H1 (cell line): Measurements from ENCODE around the gene TP63. TPM values are rescaled to one million over a fixed set of nuclear protein-coding genes. Genes with fewer than 3 reads are reported as not detected.

Experiments
- CTCF ChIA-PET: fragments of 300-600 bp; sonication (Branson Sonifier 250); formaldehyde crosslinking; loops from one replicate; lab custom pipeline; 2021; ENCODE audit not compliant: partially characterized antibody; lab: Charles Lee
- POLR2A ChIA-PET: fragments of 300-600 bp; sonication (Branson Sonifier 250); formaldehyde crosslinking; loops from one replicate; lab custom pipeline; 2021; ENCODE audit warnings: inconsistent platforms; ENCODE audit not compliant: partially characterized antibody; lab: Charles Lee
- DNase-seq, 2 experiments: peaks; one replicate each; pipeline versions ENCODE4 v3.0.0 to v3.0.0-alpha.2; 2010 to 2022; ENCODE audit warnings: low spot score in 2 of 2, low read depth in 1 of 2, mixed read lengths in 1 of 2
- FAIRE-seq: peaks from 2 replicates; lab custom pipeline; 2011; peaks lifted over from hg19 to GRCh38; lab: Jason Lieb, UNC
- H2AFZ ChIP-seq: 2 replicates; pipeline ENCODE4 v1.8.1; 2012; ENCODE audit warnings: low read length, inconsistent platforms
- H2AK5ac ChIP-seq: 2 replicates; pipeline ENCODE4 v1.6.1; 2013; ENCODE audit warnings: low read depth, low read length
- H2BK120ac ChIP-seq: replicated peaks from 2 replicates; pipeline ENCODE3; 2013; ENCODE audit warnings: low read depth, low read length, inconsistent platforms
- H2BK12ac ChIP-seq: 2 replicates; pipeline ENCODE4 v1.6.1; 2013; ENCODE audit warnings: low read depth, low read length
- H2BK15ac ChIP-seq: 2 replicates; pipeline ENCODE4 v1.6.1; 2013; ENCODE audit warnings: low read length
- H2BK20ac ChIP-seq: 2 replicates; pipeline ENCODE4 v1.6.1; 2013; ENCODE audit warnings: low read length
- H2BK5ac ChIP-seq: 2 replicates; pipeline ENCODE4 v1.6.1; 2013; ENCODE audit warnings: low read depth, low read length
- H3K14ac ChIP-seq: 2 replicates; pipeline ENCODE4 v1.6.1; 2013; ENCODE audit warnings: inconsistent platforms; ENCODE audit not compliant: insufficient read length
- H3K18ac ChIP-seq: 2 replicates; pipeline ENCODE4 v1.6.1; 2013; ENCODE audit warnings: low read length; ENCODE audit errors: extremely low read depth
- H3K23ac ChIP-seq: 2 replicates; pipeline ENCODE4 v1.6.1; 2013; ENCODE audit warnings: inconsistent platforms; ENCODE audit not compliant: insufficient read length
- H3K23me2 ChIP-seq: 2 replicates; pipeline ENCODE4 v1.6.1; 2013; ENCODE audit warnings: low read depth, low read length
- H3K27ac ChIP-seq: 2 replicates; pipeline ENCODE4 v1.6.1; 2011; ENCODE audit warnings: low read depth, low read length, inconsistent platforms
- H3K27me3 ChIP-seq, 4 experiments: replicated peaks in 1 of 4; 1 replicate in 1 of 4; 2 replicates in 3 of 4; pipeline versions ENCODE4 v1.6.1 to v1.8.1; 2011 to 2013; ENCODE audit warnings: low read length in 3 of 4, mild to moderate bottlenecking in 3 of 4, inconsistent platforms in 2 of 4, mixed read lengths in 2 of 4, moderate library complexity in 1 of 4; ENCODE audit not compliant: control insufficient read depth in 3 of 4, insufficient read depth in 3 of 4; ENCODE audit errors: extremely low read depth in 1 of 4
- H3K36me3 ChIP-seq, 4 experiments: 2 replicates each; pipeline versions ENCODE4 v1.6.1 to v1.8.1; 2011 to 2013; ENCODE audit warnings: mild to moderate bottlenecking in 4 of 4, low read length in 3 of 4, moderate library complexity in 2 of 4, control low read depth in 1 of 4, inconsistent platforms in 1 of 4; ENCODE audit not compliant: insufficient read depth in 4 of 4, control insufficient read depth in 2 of 4
- H3K4ac ChIP-seq: replicated peaks from 2 replicates; pipeline ENCODE3; 2013; ENCODE audit warnings: low read length, low read depth, mixed read lengths, inconsistent platforms; ENCODE audit not compliant: insufficient read length
- H3K4me1 ChIP-seq, 4 experiments: replicated peaks in 1 of 4; 1 replicate in 1 of 4; 2 replicates in 3 of 4; pipeline versions ENCODE4 v1.6.1 to v1.8.1; 2011 to 2013; ENCODE audit warnings: low read length in 3 of 4, inconsistent platforms in 2 of 4, mixed read lengths in 1 of 4; ENCODE audit not compliant: insufficient read depth in 4 of 4, control insufficient read depth in 3 of 4
- H3K4me2 ChIP-seq, 2 experiments: 2 replicates each; pipeline versions ENCODE4 v1.6.1 to v1.8.1; 2011 to 2013; ENCODE audit warnings: low read depth in 2 of 2, low read length in 2 of 2, control low read depth in 1 of 2, inconsistent platforms in 1 of 2, mild to moderate bottlenecking in 1 of 2; ENCODE audit not compliant: insufficient read depth in 1 of 2
- H3K4me3 ChIP-seq, 4 experiments: fragments of 200-600, 300-600 bp in 1 of 4; sonication (generic), shearing (Covaris generic), sonication (Bioruptor Twin) in 1 of 4; 2 replicates each; pipeline versions ENCODE4 v1.5.1 to v1.8.1; 2011 to 2016; ENCODE audit warnings: low read length in 4 of 4, low read depth in 3 of 4, control low read depth in 2 of 4, inconsistent platforms in 2 of 4, mild to moderate bottlenecking in 2 of 4, mixed read lengths in 1 of 4, moderate library complexity in 1 of 4; ENCODE audit not compliant: insufficient read depth in 2 of 4; ENCODE audit errors: extremely low read depth in 1 of 4
- H3K56ac ChIP-seq: replicated peaks from 2 replicates; pipeline ENCODE3; 2013; ENCODE audit warnings: low read depth, mild to moderate bottlenecking, mixed read lengths, low read length, inconsistent platforms; ENCODE audit not compliant: insufficient read length
- H3K79me1 ChIP-seq: 2 replicates; pipeline ENCODE4 v1.6.1; 2013; ENCODE audit warnings: low read depth, low read length, control low read depth
- H3K79me2 ChIP-seq, 2 experiments: 2 replicates each; pipeline versions ENCODE4 v1.6.1 to v1.8.1; 2012 to 2013; ENCODE audit warnings: low read length in 2 of 2, mild to moderate bottlenecking in 2 of 2, inconsistent platforms in 1 of 2; ENCODE audit not compliant: insufficient read depth in 2 of 2, control insufficient read depth in 1 of 2
- H3K9ac ChIP-seq, 4 experiments: replicated peaks in 1 of 4; 1 replicate in 1 of 4; 2 replicates in 3 of 4; pipeline versions ENCODE4 v1.6.1 to v1.8.1; 2011 to 2013; ENCODE audit warnings: low read depth in 3 of 4, low read length in 3 of 4, control low read depth in 2 of 4, mild to moderate bottlenecking in 2 of 4, moderate library complexity in 2 of 4, inconsistent platforms in 1 of 4; ENCODE audit errors: extremely low read depth in 1 of 4
- H3K9me3 ChIP-seq, 2 experiments: 2 replicates each; pipeline versions ENCODE4 v1.6.1 to v1.8.1; 2012 to 2013; ENCODE audit warnings: mild to moderate bottlenecking in 2 of 2, moderate library complexity in 2 of 2, control low read depth in 1 of 2, inconsistent platforms in 1 of 2, low read depth in 1 of 2, low read length in 1 of 2, mixed read lengths in 1 of 2; ENCODE audit not compliant: insufficient read depth in 2 of 2
- H4K20me1 ChIP-seq, 2 experiments: replicated peaks in 1 of 2; 2 replicates each; pipeline versions ENCODE3 to v1.8.1; 2011 to 2013; ENCODE audit warnings: inconsistent platforms in 2 of 2, low read length in 2 of 2, mild to moderate bottlenecking in 1 of 2; ENCODE audit not compliant: insufficient read depth in 2 of 2, control insufficient read depth in 1 of 2
- H4K5ac ChIP-seq: 2 replicates; pipeline ENCODE4 v1.6.1; 2013; ENCODE audit warnings: low read length, low read depth, mixed read lengths, inconsistent platforms; ENCODE audit not compliant: insufficient read length
- H4K8ac ChIP-seq: 2 replicates; pipeline ENCODE4 v1.8.0; 2013; ENCODE audit warnings: mild to moderate bottlenecking, moderate library complexity, low read length, inconsistent platforms; ENCODE audit not compliant: insufficient read depth; ENCODE audit errors: extremely low read depth
- H4K91ac ChIP-seq: replicated peaks from 2 replicates; pipeline ENCODE3; 2013; ENCODE audit warnings: low read length, mixed read lengths, inconsistent platforms; ENCODE audit not compliant: insufficient read length
- CHD2 ChIP-seq: IDR thresholded peaks from 2 replicates; pipeline ENCODE4 v1.6.1; 2012; ENCODE audit warnings: low read length, improper control_type of control experiment
- CTBP2 ChIP-seq: IDR thresholded peaks from 2 replicates; pipeline ENCODE4 v1.7.0; 2011; ENCODE audit warnings: borderline replicate concordance, mild to moderate bottlenecking, moderate library complexity, mixed read lengths, low read length; ENCODE audit not compliant: insufficient read depth, insufficient read length
- PHF8 ChIP-seq: fragments of 200-600 bp; sonication (generic); conservative IDR thresholded peaks from 2 replicates; pipeline ENCODE4 v1.7.1; 2012; ENCODE audit warnings: low read depth, mild to moderate bottlenecking, inconsistent platforms, low read length, moderate library complexity
- SAP30 ChIP-seq: fragments of 300-600 bp; sonication (generic); IDR thresholded peaks from 2 replicates; pipeline ENCODE4 v1.7.1; 2012; ENCODE audit warnings: low read length, moderate library complexity, mild to moderate bottlenecking, inconsistent platforms; ENCODE audit not compliant: insufficient read depth, insufficient replicate concordance
- ZNF274 ChIP-seq: IDR thresholded peaks from 2 replicates; pipeline ENCODE4 v1.7.0; 2012; ENCODE audit warnings: low read length, borderline replicate concordance; ENCODE audit errors: extremely low read depth
- WGBS, 2 experiments: shearing (Covaris generic) in 1 of 2; methylation state at CpG; one replicate each; pipeline versions ENCODE4 v1.1.6 to v1.1.7; 2013 to 2015; ENCODE audit warnings: low lambda C conversion rate in 2 of 2, mixed read lengths in 2 of 2, inconsistent platforms in 1 of 2, low coverage in 1 of 2, missing lambda C conversion rate in 1 of 2; ENCODE audit not compliant: insufficient replicate concordance in 2 of 2, insufficient coverage in 1 of 2, insufficient read length in 1 of 2; ENCODE audit errors: extremely low coverage in 1 of 2, missing lambda C conversion rate in 1 of 2; 5-methylcytosine and 5-hydroxymethylcytosine counted together
- polyA plus RNA-seq, 7 experiments: library from polyadenylated mRNA; depleted of rRNA in 3 of 7; stranded (reverse) in 5 of 7; unstranded in 2 of 7; fragments of >200 nt in 5 of 7; fragments of 200-250 nt in 2 of 7; gene quantifications; 1 replicate in 5 of 7; 2 replicates in 1 of 7; 4 replicates in 1 of 7; pipeline versions ENCODE4 v1.2.1 to v1.2.3, GENCODE V29; 2011 to 2013; ENCODE audit warnings: missing spikeins in 2 of 7, mixed read lengths in 2 of 7
- total RNA-seq: library from RNA; stranded (reverse); fragmentation: NEBNext Ultra II Directional; extraction: Animal tissue kit (Norgen Biotek cat#: 25700); gene quantifications from 2 replicates; pipeline ENCODE4 v1.2.1, GENCODE V29; 2021

TP63 gene
- total and polyA plus RNA-seq, 2 of the 8 experiments (the other 6 are each of a cell fraction or from before 2014, with no cell fraction given): not detected

DNA sequence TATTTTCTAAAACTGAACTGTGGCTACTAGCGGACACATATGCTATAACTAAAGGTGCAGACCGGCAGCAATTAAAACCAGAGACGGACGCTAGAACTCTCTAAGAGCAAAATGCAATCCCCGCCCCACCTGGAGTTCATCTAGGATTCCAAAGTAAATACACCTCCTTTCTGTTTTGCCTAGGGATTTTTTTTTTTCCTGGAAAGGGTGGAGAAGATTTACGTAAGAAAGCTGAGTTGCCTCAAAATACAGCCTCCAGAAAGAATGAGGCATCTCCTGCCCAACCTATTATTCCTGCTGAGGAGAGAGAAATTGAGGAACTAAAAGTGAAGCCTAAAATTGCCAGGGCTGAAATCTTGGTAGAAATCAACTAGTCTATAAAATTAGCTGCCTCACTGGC, 150.2 kb downstream of the TP63 start:
- Histone ChIP-seq H2AFZ (no peak overlapping the region), H2BK15ac (no peak overlapping the region), H4K8ac (no peak overlapping the region), H3K27ac (no peak overlapping the region), H3K9ac (no peak overlapping the region), H3K36me3 (no peaks in the 10 kb centered on the region), H3K14ac (no peak overlapping the region), H3K9me3 (no peaks in the 10 kb centered on the region), H2BK5ac (no peak overlapping the region), H3K79me2 (no peaks in the 10 kb centered on the region), H2BK12ac (no peak overlapping the region), H3K23me2 (no peaks in the 10 kb centered on the region; the same call in 1 of the 2 replicates), H2BK20ac (no peak overlapping the region), H3K18ac (no peak overlapping the region), H3K56ac (no peak overlapping the region), H4K20me1 (peaks cover 0 to 2% of the 10 kb centered on the region in 2 experiments), H2BK120ac (no peak overlapping the region), H3K4me3 (no peak overlapping the region), H3K4ac (no peak overlapping the region), H3K4me1 (no peaks in the 10 kb centered on the region), H4K91ac (no peak overlapping the region), H4K5ac (no peak overlapping the region), H2AK5ac (no peak overlapping the region), H3K4me2 (no peak overlapping the region), H3K23ac (no peak overlapping the region), H3K79me1 (no peaks in the 10 kb centered on the region), H3K27me3 (peaks cover 16 to 47% (median 37%) of the 10 kb centered on the region in 4 experiments)
- CTCF ChIA-PET: interaction anchor here (1.0 kb wide), 2 partner anchors 9 to 31 kb away, joined by 3 read pairs; no protein-coding TSS in a partner anchor
- TF ChIP-seq CHD2 (no peak), PHF8 (no peak), ZNF274 (no peak), SAP30 (no peak), CTBP2 (no peak)
- 78% methylated on average over 6 of the region's 6 CpGs; no CpG with 5 or more reads in 1 of the 2 experiments for WGBS, 2 experiments
- POLR2A ChIA-PET: no interaction called here
- DNase-seq (no peak), FAIRE-seq (no peak)
